CD4-positive, alpha-beta T cell treated with Interleukin-4 for 4 hours (primary cell): ENCODE data around the gene LARP7.
"Not testable (repeated sequence)": the region's sequence is repeated elsewhere in the genome, so short reads cannot be mapped to it uniquely, and the experiment has no call there.

Experiments
- DNase-seq: peaks from one replicate; pipeline ENCODE4 v3.0.0-alpha.2; 2020

The LARP7 gene

DNA sequence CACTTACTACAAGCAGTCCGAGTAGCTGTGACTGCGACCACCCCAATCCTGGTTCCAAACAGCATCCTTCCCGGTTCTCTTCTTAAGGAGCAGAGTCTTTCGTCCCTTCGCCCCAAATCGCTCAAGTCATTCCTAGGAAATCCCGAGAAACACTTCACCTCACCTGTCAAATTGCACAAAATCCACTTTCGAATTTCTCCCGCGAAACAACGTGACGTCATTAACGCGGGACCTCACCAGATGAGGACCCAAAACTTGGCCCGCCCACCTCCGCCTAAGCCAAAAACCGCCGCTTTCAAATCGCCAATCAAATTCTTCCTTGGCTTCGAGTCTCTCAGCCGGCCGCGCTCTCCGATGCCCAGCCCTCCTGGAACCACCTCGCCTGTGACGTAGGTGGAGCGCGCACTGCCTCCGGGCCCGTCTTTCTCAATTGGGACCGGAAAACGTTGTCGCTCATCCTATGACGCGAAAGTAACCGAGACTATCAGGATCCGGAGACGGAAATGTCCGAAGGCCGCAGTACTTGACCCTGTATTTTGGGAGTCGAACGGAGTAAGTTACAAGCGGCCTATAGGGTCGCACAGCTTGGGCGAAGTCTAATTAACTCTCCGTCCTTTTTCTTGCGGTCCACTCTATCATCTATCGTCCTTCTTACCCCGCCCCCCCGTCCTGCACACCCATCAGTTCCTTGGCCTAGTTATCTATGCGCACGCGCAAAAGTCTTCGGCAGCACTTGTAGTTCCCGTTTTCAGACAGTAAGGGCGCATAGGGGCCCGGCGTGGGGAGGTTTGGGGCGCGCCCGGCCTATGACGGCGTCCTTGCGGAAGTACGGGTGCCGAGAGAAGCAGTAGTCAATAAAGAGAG, at the start of gene LARP7, which contains the start of gene ZGRF1:
LARP7 (plus strand) TSS at position 456 of the 864 bp plus-strand sequence. CDS start 7,527 bp downstream, outside the sequence.
ZGRF1 (minus strand) TSS at position 222 of the 864 bp plus-strand sequence. CDS start 3,733 bp downstream, outside the sequence.
- peak; percentile 99 for DNase-seq

DNA sequence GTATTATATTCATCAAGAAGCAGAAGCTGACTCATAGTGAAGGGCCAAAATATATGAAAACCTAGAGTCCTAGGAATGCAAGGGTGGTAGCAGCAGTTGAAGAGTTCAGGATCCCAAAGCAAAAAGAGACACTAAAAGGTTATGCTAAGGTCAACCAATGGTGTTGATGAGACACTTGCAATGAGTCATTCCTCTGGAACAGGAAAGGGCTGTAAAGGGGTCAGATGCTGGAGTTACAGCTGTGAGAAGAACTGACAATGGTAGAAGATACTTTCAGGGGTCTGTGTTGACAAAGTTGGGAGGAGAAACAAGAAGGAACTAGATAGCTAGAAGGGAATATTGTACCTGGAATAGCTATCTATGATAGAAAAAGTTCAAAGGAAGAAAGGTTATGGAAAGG, 47.7 kb upstream of the LARP7 start:
- DNase-seq, result no peak

GRCh38 chr4:112591593-112591992, 45.4 kb upstream of the LARP7 start:
- DNase-seq, result no peak

DNA sequence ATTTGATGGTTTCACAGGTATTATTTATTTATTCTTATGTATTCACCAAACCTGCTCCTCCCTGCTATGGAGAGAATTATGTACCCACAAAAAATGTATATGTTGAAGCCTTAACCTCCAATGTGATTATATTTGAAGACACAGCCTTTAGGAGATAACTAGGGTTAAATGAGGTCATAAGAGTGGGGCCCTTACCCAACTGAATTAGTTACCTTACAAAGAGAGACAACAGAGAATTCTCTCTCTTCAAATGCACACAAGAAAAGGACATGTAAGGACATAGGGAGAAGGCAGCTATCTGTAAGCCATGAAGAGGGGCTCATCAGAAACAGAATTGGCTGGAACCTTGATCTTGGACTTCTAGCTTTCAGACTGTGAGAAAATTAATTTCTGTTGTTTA, 44.2 kb upstream of the LARP7 start:
- DNase-seq, result no peak

GRCh38 chr4:112593438-112594133, 43.4 kb upstream of the LARP7 start:
- DNase-seq, result no peak

- no peak for DNase-seq
Observed at GRCh38 chr4:112594993-112595392, 42.0 kb upstream of the LARP7 start.

DNA sequence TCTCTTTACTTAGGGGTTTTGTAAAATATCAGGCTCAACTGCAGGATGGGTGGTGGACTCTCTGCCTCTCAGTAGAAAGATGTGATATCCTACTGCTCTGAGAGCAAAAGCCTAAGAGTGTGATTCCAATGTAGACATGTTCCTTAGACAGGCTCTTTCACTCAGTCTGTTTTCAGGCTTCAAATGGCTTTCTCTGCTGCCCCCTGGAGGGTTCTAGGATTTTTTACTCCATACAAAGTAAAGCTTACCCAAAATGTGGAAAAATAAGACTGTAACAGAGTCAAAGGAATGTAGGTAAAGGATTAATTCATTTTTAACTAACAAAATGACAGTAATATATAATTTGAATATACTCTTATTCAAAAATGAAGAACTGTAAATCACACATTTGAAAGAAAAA, 32.4 kb upstream of the LARP7 start:
- DNase-seq, result peak; percentile 47

DNA sequence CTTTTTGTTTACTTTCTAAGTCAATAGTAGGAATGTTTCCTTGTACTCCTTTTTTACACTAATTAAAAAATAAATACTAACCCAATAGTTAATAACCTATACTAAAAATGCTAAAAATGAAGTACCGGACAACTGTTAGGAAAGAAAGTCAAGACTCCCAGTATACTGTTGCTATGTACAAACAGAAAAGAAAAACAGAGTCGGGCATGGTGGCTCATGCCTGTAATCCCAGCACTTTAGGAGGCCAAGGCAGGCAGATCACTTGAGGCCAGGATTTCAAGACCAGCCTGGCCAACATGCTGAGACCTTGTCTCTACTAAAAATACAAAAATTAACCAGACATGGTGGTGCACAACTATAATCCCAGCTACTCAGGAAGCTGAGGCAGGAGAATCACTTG, 24.1 kb upstream of the LARP7 start:
- not testable (repeated sequence) for DNase-seq

GRCh38 chr4:112616984-112617383, 20.0 kb upstream of the LARP7 start:
- no peak for DNase-seq

DNA sequence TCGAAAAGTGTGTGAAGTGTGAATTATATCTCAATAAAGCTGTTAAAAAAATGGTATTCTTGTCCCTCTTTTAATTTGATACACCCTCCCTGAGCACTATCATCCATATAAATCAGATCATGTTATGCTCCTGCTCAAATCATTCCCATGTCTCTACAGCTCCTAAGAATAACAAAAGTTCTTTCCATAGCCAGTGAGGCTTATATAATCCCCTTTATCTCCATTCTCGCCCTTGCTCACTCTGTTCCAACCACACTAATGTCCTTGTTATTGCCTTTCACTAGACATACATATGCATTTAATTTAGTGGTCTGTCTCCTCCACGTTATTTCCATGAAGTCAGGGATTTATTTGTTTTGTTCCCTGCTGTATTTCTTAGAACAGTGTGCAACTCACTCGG, 10.7 kb upstream of the LARP7 start:
- DNase-seq, result no peak

- DNase-seq, result peak; percentile 45
Observed at GRCh38 chr4:112633477-112634235, 3.3 kb upstream of the LARP7 start.

DNA sequence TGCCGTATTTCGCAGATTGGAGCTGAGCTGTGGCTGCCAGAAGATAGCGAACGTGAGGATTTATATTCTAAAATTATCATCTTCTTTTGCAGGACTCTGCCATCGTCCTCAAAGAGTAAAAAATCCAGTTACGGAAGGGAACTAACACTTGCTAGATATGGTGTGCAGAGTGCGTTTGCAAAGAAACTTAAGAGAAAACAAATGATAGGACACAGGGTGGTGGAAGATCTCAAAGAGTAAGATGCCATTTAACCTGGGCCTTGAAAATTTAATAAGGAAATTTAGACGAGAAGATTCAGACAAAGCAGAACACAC, 566 bp downstream of the LARP7 start:
- DNase-seq, result no peak

DNA sequence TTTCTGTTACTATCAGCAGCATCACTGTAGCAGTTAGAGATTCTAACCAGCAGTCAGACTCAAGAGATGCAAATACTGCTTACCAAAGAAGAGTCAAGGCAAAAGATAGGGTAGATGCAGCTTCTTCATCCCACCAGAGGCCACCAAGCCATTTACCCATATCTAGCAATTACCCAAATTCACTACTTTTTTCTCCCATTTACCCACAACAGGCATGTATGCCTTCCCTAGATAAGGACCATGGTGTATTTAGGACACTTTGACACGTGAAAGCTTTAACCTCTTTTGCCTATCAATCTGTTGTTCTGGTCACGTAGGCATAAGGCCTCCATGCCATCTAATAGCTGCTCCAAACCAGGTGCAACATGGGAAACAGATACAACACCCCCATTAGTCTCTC, 5.6 kb downstream of the LARP7 start:
- no peak for DNase-seq

DNA sequence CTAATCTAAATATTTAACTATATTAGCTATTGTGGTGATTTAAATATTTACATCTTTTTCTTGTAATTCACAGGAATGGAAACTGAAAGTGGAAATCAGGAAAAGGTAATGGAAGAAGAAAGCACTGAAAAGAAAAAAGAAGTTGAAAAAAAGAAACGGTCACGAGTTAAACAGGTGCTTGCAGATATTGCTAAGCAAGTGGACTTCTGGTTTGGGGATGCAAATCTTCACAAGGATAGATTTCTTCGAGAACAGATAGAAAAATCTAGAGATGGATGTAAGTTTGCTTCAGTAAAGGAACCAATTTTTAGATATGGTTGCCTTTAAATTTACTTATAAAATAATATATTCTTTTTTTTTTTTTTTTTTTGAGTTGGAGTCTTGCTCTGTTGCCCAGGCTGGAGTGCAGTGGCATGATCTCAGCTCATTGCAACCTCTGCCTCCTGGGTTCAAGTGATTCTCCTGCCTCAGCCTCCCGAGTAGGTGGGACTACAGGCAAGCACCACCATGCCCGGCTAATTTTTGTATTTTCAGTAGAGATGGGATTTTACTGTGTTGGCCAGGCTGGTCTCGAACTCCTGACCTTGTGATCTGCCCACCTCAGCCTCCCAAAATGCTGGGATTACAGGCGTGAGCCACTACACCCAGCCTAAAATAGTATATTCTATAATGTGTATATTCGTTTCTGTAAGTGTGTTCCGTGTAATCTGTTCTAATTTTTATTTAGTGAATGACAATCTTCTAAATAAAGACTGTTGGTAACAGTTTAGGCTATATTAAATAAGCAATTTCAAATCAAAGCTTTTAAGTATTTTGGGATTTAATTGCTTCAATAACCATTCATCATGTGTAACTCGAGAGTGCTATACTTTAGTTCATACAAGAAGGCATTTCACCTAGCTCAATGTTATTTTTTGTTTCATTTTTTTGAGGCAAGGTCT, 7.9 kb downstream of the LARP7 start:
- DNase-seq, result not testable (repeated sequence)

DNA sequence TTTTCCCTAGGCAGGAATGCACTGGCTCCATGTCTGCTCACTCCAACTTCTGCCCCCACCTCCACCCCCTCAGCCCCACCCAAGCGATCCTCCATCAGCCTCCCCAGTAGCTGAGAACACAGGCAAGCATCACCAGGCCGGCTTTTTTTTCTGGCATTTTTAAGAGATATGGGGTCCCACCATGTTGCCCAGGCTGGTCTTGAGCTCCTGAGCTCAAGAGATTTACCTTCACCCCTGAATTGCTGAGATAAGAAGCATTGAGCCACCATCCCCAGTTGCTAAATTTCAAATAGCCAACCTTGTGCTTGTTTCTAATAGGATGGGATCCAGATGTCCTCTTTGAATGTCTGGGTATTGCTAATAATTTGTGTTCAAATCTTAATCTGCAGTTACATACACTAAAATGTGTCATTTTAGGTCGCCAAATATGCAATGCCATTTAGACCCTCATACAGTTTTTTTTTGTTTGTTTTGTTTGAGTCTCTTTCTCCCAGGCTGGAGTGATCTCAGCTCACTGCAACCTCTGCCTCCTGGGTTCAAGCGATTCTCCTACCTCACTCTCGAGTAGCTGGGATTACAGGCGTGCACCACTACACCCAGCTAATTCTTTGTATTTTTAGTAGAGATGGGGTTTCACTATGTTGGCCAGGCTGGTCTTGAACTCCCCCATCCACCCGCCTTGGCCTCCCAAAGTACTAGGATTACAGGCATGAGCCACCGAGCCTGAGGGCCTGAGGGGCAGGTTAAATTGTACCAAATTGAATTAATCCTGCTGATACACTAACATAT, 8.8 kb downstream of the LARP7 start:
- no peak for DNase-seq

- DNase-seq, result no peak
Observed at GRCh38 chr4:112646632-112647537, 9.9 kb downstream of the LARP7 start.

GRCh38 chr4:112647785-112648184, 10.8 kb downstream of the LARP7 start:
- DNase-seq, result no peak

DNA sequence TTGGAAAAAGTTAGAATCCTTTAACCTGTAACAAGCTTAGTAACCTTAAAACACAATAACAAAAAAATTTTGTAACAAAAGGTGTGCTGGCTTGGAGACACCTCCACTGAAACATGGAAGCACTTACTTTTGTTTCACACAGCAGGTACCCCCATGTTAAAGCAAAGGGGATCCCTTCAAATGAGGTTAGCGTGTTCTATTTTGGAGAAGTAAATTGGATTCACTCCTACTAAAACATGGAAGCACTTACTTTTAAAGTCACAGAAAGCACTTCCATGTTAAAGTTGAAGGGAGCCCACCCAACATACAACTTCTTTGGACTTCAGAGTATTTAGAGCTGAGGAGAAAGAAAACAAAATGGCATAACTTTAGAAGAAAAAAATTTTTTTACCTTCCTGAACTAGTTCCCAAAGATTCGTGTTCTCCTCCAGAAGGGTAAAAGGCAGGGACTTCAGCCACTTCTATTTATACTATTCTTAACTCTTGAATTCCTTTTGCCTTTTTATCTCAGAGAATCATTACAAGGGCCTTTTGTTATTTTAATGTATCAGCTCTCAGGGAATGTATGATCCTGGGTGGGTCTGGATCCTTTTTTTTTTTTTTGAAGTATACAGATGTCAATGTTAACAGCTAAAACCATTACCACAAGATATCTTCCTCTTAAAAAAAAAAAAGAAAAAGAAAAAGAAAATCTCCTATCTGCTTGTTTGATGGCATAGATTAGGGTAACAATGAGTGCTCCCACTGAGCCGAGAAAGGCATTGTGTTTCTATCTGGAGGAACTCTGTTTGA, 11.5 kb downstream of the LARP7 start:
- DNase-seq, result no peak

- no peak for DNase-seq
Observed at GRCh38 chr4:112649055-112649408, 12.1 kb downstream of the LARP7 start.

GRCh38 chr4:112650332-112650731, 13.4 kb downstream of the LARP7 start:
- DNase-seq, result no peak
